Measurements from ENCODE around the gene FBXO46.

GRCh38 chr19:45752639-45753038, 21.9 kb upstream of the FBXO46 start:
- no peak for TF ChIP-seq CTCF (conservative IDR thresholded peaks at IDR 0.05)
- no peak for TF ChIP-seq ZFX (IDR thresholded peaks at IDR 0.05)
